Uterus (tissue), 4 donors: ENCODE data around the gene GNL3. TPM values are rescaled to one million over a fixed set of nuclear protein-coding genes. Genes with fewer than 3 reads are reported as not detected.
A peak's percentile ranks its signal among the peaks of the same experiment; 100 is the strongest.

Experiments
- DNase-seq, 2 donors: peaks; one replicate each; pipeline ENCODE4 v3.0.0-alpha.2; 2019 to 2020
- H3K27ac ChIP-seq, 2 donors: fragments of 200-600 bp; sonication (generic); 1 replicate in 1 of 2; 2 replicates in 1 of 2; pipeline ENCODE4 v1.5.1; 2016 to 2018
- H3K27me3 ChIP-seq, 2 donors: fragments of 200-600 bp; sonication (generic); one replicate each; pipeline ENCODE4 v1.5.1; 2018 to 2019; ENCODE audit warnings: control low read depth in 1 of 2
- H3K36me3 ChIP-seq, 2 donors: fragments of 200-600 bp; sonication (generic); one replicate each; pipeline ENCODE4 v1.5.1; 2019; ENCODE audit warnings: control low read depth in 1 of 2
- H3K4me1 ChIP-seq, 2 donors: fragments of 200-600 bp; sonication (generic); one replicate each; pipeline ENCODE4 v1.5.1; 2018 to 2019; ENCODE audit warnings: control low read depth in 1 of 2
- H3K4me3 ChIP-seq, 2 donors: fragments of 200-600 bp; sonication (generic); 1 replicate in 1 of 2; 2 replicates in 1 of 2; pipeline ENCODE4 v1.5.1; 2018 to 2019; ENCODE audit warnings: mild to moderate bottlenecking in 1 of 2
- H3K9me3 ChIP-seq, 2 donors: fragments of 200-600 bp; sonication (generic); one replicate each; pipeline ENCODE4 v1.5.1; 2019; ENCODE audit warnings: control low read depth in 1 of 2
- POLR2A ChIP-seq, 2 donors: fragments of 450-650 bp; IDR thresholded peaks; one replicate each; pipeline ENCODE4 v1.6.1; 2016; ENCODE audit warnings: antibody characterized with exemption in 2 of 2, mild to moderate bottlenecking in 1 of 2, moderate library complexity in 1 of 2
- intact Hi-C: fragments of 100-400 bp; cut with DNase I; formaldehyde crosslinking; loops from one replicate; pipeline ENCODE4 v1.15.1; 2023; ENCODE audit warnings: low total_unique reads
- total RNA-seq, 4 donors: library from RNA; depleted of rRNA in 3 of 4; stranded (reverse); fragments of >200 nt in 3 of 4; gene quantifications; one replicate each; pipeline versions ENCODE4 v1.1.0 to v1.2.4, GENCODE V29; 2014 to 2023
- TF ChIP-seq, protein P1 (sequence below), 4 experiments: fragments of 200-600 bp in 2 of 4; fragments of 450-650 bp in 2 of 4; sonication (generic) in 2 of 4; IDR thresholded peaks; one replicate each; pipeline ENCODE4 v1.5.1; 2016 to 2019; ENCODE audit warnings: antibody characterized with exemption in 4 of 4, mild to moderate bottlenecking in 2 of 4, moderate library complexity in 1 of 4
- donor health status: DM: yes; HTN: yes; CAD: no.

Gene GNL3
- total RNA-seq, 4 donors from 2014 or later: 29.5 to 108 (median 53.9) TPM

- Histone ChIP-seq H3K36me3 (no peaks in the 10 kb centered on the region), H3K9me3 (no peaks in the 10 kb centered on the region), H3K27ac (peak overlapping the region in 1 of 2 donors; percentile 74), H3K4me3 (no peak overlapping the region), H3K4me1 (peaks cover 3 to 10% of the 10 kb centered on the region in 2 donors), H3K27me3 (no peaks in the 10 kb centered on the region)
- intact Hi-C loops: no loop called here
- TF ChIP-seq, protein P1, sequence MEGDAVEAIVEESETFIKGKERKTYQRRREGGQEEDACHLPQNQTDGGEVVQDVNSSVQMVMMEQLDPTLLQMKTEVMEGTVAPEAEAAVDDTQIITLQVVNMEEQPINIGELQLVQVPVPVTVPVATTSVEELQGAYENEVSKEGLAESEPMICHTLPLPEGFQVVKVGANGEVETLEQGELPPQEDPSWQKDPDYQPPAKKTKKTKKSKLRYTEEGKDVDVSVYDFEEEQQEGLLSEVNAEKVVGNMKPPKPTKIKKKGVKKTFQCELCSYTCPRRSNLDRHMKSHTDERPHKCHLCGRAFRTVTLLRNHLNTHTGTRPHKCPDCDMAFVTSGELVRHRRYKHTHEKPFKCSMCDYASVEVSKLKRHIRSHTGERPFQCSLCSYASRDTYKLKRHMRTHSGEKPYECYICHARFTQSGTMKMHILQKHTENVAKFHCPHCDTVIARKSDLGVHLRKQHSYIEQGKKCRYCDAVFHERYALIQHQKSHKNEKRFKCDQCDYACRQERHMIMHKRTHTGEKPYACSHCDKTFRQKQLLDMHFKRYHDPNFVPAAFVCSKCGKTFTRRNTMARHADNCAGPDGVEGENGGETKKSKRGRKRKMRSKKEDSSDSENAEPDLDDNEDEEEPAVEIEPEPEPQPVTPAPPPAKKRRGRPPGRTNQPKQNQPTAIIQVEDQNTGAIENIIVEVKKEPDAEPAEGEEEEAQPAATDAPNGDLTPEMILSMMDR (IDR thresholded peaks at IDR 0.05): no peak
- no peak for TF ChIP-seq POLR2A (IDR thresholded peaks at IDR 0.05)
- no peak for DNase-seq
These were observed 6.0 kb upstream of the GNL3 start for GRCh38 chr3:52679811-52680210.

DNA sequence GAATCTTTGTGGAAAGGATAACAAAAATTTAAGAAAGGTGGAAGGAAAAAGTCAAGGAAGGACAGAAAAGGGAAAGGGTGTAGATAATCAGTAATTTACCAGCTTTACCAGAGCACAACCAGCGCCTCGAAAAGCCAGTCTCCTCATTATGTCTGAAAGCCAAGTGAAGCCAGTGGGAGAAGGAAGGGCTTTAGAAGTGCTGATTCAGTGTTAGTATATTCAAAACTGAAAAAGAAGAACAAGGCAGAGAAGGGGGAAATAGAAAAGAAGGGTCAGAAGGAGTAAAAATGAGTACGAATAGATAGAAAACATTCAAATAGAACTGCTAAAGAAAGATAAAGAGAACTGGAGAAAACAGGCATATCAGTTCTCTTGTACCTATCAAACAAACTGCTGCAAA is 4.2 kb upstream of the GNL3 start:
- Histone ChIP-seq H3K4me1 (peaks cover 3 to 10% of the 10 kb centered on the region in 2 donors), H3K4me3 (no peak overlapping the region), H3K9me3 (no peaks in the 10 kb centered on the region), H3K36me3 (no peaks in the 10 kb centered on the region), H3K27me3 (no peaks in the 10 kb centered on the region), H3K27ac (peak overlapping the region; percentile 54 to 74)
- TF ChIP-seq, protein P1 (IDR thresholded peaks at IDR 0.05): no peak
- TF ChIP-seq POLR2A (IDR thresholded peaks at IDR 0.05): no peak
- intact Hi-C loops: no loop called here
- no peak for DNase-seq

DNA sequence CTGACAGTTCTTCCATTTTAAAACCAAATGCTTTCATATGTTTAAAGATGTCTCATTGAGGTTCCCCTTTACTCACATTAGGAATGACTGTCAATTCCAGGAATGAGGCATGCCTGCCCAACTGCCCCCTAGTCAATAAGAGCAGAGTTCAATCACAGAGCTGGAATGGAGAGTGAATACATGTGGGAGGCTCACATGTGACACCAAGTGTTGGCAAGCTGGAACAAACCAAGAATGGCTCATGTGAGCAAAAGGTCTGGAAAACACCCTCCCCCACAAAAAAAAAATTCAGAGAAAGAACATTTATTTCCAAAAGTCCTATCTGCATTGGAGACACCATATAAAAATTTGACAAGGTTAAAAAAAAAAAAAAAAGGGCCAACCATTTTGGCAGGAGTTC is 3.8 kb upstream of the GNL3 start:
- TF ChIP-seq, protein P1 (IDR thresholded peaks at IDR 0.05): no peak
- TF ChIP-seq POLR2A (IDR thresholded peaks at IDR 0.05): no peak
- no peaks in the 10 kb centered on the region for H3K27me3 ChIP-seq
- peak overlapping the region; percentile 54 to 74 for H3K27ac ChIP-seq
- DNase-seq: peak; percentile 27 to 39
- H3K36me3 ChIP-seq: no peaks in the 10 kb centered on the region
- H3K4me1 ChIP-seq: peaks cover 3 to 10% of the 10 kb centered on the region in 2 donors
- intact Hi-C loops: no loop called here
- H3K4me3 ChIP-seq: no peak overlapping the region
- H3K9me3 ChIP-seq: no peaks in the 10 kb centered on the region

DNA sequence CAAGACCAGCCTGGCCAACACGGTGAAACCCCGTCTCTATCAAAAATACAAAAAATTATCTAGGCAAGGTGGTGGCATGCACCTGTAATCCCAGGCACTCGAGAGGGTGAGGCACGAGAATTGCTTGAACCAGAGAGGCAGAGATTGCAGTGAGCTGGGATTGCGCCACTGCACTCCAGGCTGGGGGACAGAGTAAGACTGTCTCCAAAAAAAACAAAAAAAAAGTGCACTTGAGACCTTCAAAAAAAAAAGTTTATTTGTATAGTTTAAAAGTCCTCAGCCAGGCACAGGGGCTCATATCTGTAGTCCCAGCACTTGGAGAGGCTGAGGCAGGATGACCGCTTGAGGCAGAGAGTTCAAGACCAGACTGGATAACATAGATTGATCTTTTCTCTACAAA is 2.2 kb upstream of the GNL3 start:
- Histone ChIP-seq H3K4me3 (no peak overlapping the region), H3K27ac (peak overlapping the region; percentile 54 to 74), H3K9me3 (no peaks in the 10 kb centered on the region), H3K4me1 (peaks cover 3 to 10% of the 10 kb centered on the region in 2 donors), H3K36me3 (no peaks in the 10 kb centered on the region), H3K27me3 (no peaks in the 10 kb centered on the region)
- TF ChIP-seq, protein P1 (IDR thresholded peaks at IDR 0.05): no peak
- no peak for TF ChIP-seq POLR2A (IDR thresholded peaks at IDR 0.05)
- DNase-seq: no peak
- intact Hi-C loops: no loop called here

DNA sequence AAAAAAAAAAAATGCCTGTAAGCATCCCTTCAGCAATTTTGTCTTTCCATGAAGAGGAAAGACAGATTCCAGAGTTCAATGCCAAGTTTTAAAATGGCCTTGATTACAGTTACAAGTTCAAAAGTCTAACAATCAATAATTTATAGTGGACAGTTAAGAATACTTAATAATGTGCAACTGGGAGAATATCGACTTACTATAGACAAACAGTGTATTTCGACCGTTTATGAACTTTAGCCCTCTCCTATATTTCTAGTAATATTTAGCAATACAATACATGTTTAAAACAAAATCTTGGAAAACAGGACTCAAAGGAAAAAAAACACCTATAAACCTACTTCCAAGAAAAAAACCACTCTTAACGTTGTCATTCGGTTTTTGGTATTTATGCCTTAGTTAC is 1.6 kb upstream of the GNL3 start:
- Histone ChIP-seq H3K9me3 (no peaks in the 10 kb centered on the region), H3K4me3 (no peak overlapping the region), H3K27ac (peak overlapping the region; percentile 97 to 99), H3K27me3 (no peaks in the 10 kb centered on the region), H3K4me1 (peaks cover 3 to 10% of the 10 kb centered on the region in 2 donors), H3K36me3 (no peaks in the 10 kb centered on the region)
- DNase-seq: no peak
- TF ChIP-seq POLR2A (IDR thresholded peaks at IDR 0.05): no peak
- TF ChIP-seq, protein P1 (IDR thresholded peaks at IDR 0.05): no peak
- intact Hi-C loops: no loop called here
